GM12878 (cell line): ENCODE data around the gene IDH3A. TPM values are rescaled to one million over a fixed set of nuclear protein-coding genes. Genes with fewer than 3 reads are reported as not detected.

Experiments used
- ATAC-seq: fragments of 200-7000 bp; cut with Tn5 transposase; 3 replicates; pipeline ENCODE4 v1.9.1; 2020; ENCODE audit warnings: mild to moderate bottlenecking, moderate library complexity
- BruUV-seq: library from RNA; stranded (reverse); fragments of 400-500 nt; replicated peaks from 2 replicates; lab custom pipeline; 2021; lab: Mats Ljungman, UMichigan
- CTCF ChIA-PET: fragments of 300-600 bp; sonication (Branson Sonifier 250); formaldehyde crosslinking; extraction: SDS; loops from one replicate; lab custom pipeline; 2021; ENCODE audit warnings: inconsistent platforms; lab: Yijun Ruan, JAX
- POLR2A ChIA-PET: fragments of 350-600 bp; formaldehyde crosslinking; extraction: SDS; loops from one replicate; lab custom pipeline; 2021; ENCODE audit warnings: inconsistent platforms; lab: Charles Lee
- RAD21 ChIA-PET: fragments of 300-600 bp; sonication (Branson Sonifier 250); formaldehyde crosslinking; loops from one replicate; lab custom pipeline; 2023; ENCODE audit warnings: antibody characterized with exemption; ENCODE audit not compliant: unreplicated experiment; lab: Charles Lee
- SMC1A ChIA-PET: fragments of 300-600 bp; sonication (Branson Sonifier 250); formaldehyde crosslinking; loops from one replicate; lab custom pipeline; 2023; ENCODE audit not compliant: unreplicated experiment, uncharacterized antibody; lab: Charles Lee
- DNase-seq: peaks from one replicate; pipeline ENCODE4 v3.0.0-alpha.2; 2011; ENCODE audit warnings: low read depth, low spot score
- FAIRE-seq: peaks from 3 replicates; lab custom pipeline; 2011; peaks lifted over from hg19 to GRCh38; lab: Jason Lieb, UNC
- H2AFZ ChIP-seq: 2 replicates; pipeline ENCODE4 v1.6.0; 2011; ENCODE audit warnings: low read depth, low read length, control low read depth; ENCODE audit not compliant: control insufficient read depth
- H3K27ac ChIP-seq: 2 replicates; pipeline ENCODE4 v1.5.1; 2011; ENCODE audit warnings: control low read depth; ENCODE audit not compliant: control insufficient read depth, insufficient read depth
- H3K27me3 ChIP-seq, 2 experiments: replicated peaks in 1 of 2; 2 replicates each; pipeline versions ENCODE4 v1.6.0 to v1.6.1; 2011; ENCODE audit warnings: low read length in 1 of 2; ENCODE audit not compliant: control insufficient read depth in 2 of 2, insufficient read depth in 2 of 2
- H3K36me3 ChIP-seq, 2 experiments: 2 replicates each; pipeline ENCODE4 v1.5.1; 2011; ENCODE audit warnings: low read length in 1 of 2; ENCODE audit not compliant: control insufficient read depth in 2 of 2, insufficient read depth in 2 of 2
- H3K4me1 ChIP-seq: 2 replicates; pipeline ENCODE4 v1.6.1; 2011; ENCODE audit warnings: mild to moderate bottlenecking, low read length, moderate library complexity, mixed read lengths; ENCODE audit not compliant: control insufficient read depth, insufficient read depth
- H3K4me2 ChIP-seq: 2 replicates; pipeline ENCODE4 v1.6.0; 2011; ENCODE audit warnings: control low read depth; ENCODE audit not compliant: control insufficient read depth, insufficient read depth
- H3K4me3 ChIP-seq: fragments of 200-600 bp; sonication (generic); 2 replicates; pipeline ENCODE4 v1.5.1; 2016
- H3K79me2 ChIP-seq: 2 replicates; pipeline ENCODE4 v1.6.0; 2011; ENCODE audit warnings: low read length; ENCODE audit not compliant: control insufficient read depth, insufficient read depth
- H3K9ac ChIP-seq: 2 replicates; pipeline ENCODE4 v1.8.0; 2011; ENCODE audit warnings: low read length, control low read depth, mixed read lengths; ENCODE audit not compliant: control insufficient read depth, insufficient read depth
- H3K9me3 ChIP-seq: replicated peaks from 3 replicates; pipeline ENCODE4 v1.5.1; 2011; ENCODE audit warnings: mild to moderate bottlenecking, low read length; ENCODE audit not compliant: control insufficient read depth, insufficient read depth
- H4K20me1 ChIP-seq: 2 replicates; pipeline ENCODE4 v1.6.0; 2011; ENCODE audit not compliant: control insufficient read depth, insufficient read depth
- CHD1 ChIP-seq: IDR thresholded peaks from 2 replicates; pipeline ENCODE4 v1.6.1; 2012; ENCODE audit warnings: low read depth, low read length, improper control_type of control experiment
- CHD2 ChIP-seq: IDR thresholded peaks from 2 replicates; pipeline ENCODE4 v1.6.1; 2011; ENCODE audit warnings: low read depth, low read length, improper control_type of control experiment, borderline replicate concordance
- IRF4 ChIP-seq: IDR thresholded peaks from 2 replicates; pipeline ENCODE4 v1.6.1; 2011; ENCODE audit warnings: low read depth, low read length
- MXI1 ChIP-seq: fragments of 150-350 bp; IDR thresholded peaks from 2 replicates; pipeline ENCODE4 v1.6.1; 2011; ENCODE audit warnings: low read depth, mild to moderate bottlenecking, inconsistent platforms, low read length, improper control_type of control experiment
- PAX5 ChIP-seq: IDR thresholded peaks from 2 replicates; pipeline ENCODE4 v1.6.1; 2011; ENCODE audit warnings: low read depth, low read length, borderline replicate concordance
- PAX8 ChIP-seq: fragments of 450-650 bp; IDR thresholded peaks from 2 replicates; pipeline ENCODE4 v1.6.1; 2017; ENCODE audit warnings: mild to moderate bottlenecking, moderate library complexity
- SMARCA5 ChIP-seq: fragments of 450-650 bp; IDR thresholded peaks from 2 replicates; pipeline ENCODE4 v1.6.1; 2017; ENCODE audit warnings: mild to moderate bottlenecking
- ZBED1 ChIP-seq: IDR thresholded peaks from 2 replicates; pipeline ENCODE4 v1.6.1; 2016; ENCODE audit warnings: borderline replicate concordance
- WGBS: methylation state at CpG from one replicate; pipeline ENCODE4 v1.1.6; 2016; ENCODE audit warnings: low lambda C conversion rate; ENCODE audit not compliant: insufficient replicate concordance, insufficient coverage; ENCODE audit errors: missing lambda C conversion rate; 5-methylcytosine and 5-hydroxymethylcytosine counted together
- in situ Hi-C: fragments of 300-500 bp; cut with MboI; formaldehyde crosslinking; loops from 9 replicates; pipeline ENCODE4 v1.14.3; 2018; ENCODE audit warnings: mixed read lengths
- intact Hi-C: fragments of 100-400 bp; cut with micrococcal nuclease; formaldehyde crosslinking; loops from one replicate; pipeline ENCODE4 v1.14.2; 2022; ENCODE audit not compliant: unreplicated experiment
- polyA plus RNA-seq, 11 experiments: library from polyadenylated mRNA; depleted of rRNA in 4 of 11; unstranded in 6 of 11; stranded (reverse) in 5 of 11; fragments of >200 nt; fragmentation: Nextera tagmentation in 4 of 11; fragmentation: Illumina TruSeq in 1 of 11; extraction: Ambion mirVana in 4 of 11; extraction: Trizol in 1 of 11; gene quantifications; 1 replicate in 1 of 11; 2 replicates in 10 of 11; pipeline versions ENCODE4 v1.2.1 to v1.2.3, GENCODE V29; 2011 to 2016; ENCODE audit warnings: inconsistent platforms in 2 of 11, missing spikeins in 2 of 11, low read depth in 1 of 11
- total RNA-seq, 4 experiments: library from RNA; depleted of rRNA in 3 of 4; stranded (reverse); fragments of >200 nt in 3 of 4; fragmentation: Illumina TruSeq in 1 of 4; extraction: Trizol in 1 of 4; gene quantifications; 2 replicates each; pipeline versions ENCODE4 v1.2.1 to v1.2.3, GENCODE V29; 2013 to 2021
- TF ChIP-seq, protein P1 (sequence below): IDR thresholded peaks from 2 replicates; pipeline ENCODE4 v1.6.1; 2011; ENCODE audit warnings: borderline replicate concordance, low read depth, mild to moderate bottlenecking, moderate library complexity, low read length; ENCODE audit not compliant: insufficient read depth, poor library complexity, severe bottlenecking
- TF ChIP-seq, protein P2 (sequence below): fragments of 150-350 bp; IDR thresholded peaks from 2 replicates; pipeline ENCODE4 v1.6.1; 2014; ENCODE audit warnings: mild to moderate bottlenecking, low read depth, low read length

The IDH3A gene
- total and polyA plus RNA-seq, 10 of the 15 experiments (the other 5 are each of a cell fraction or from before 2014, with no cell fraction given), result 83.9 to 254 (median 195) TPM

DNA sequence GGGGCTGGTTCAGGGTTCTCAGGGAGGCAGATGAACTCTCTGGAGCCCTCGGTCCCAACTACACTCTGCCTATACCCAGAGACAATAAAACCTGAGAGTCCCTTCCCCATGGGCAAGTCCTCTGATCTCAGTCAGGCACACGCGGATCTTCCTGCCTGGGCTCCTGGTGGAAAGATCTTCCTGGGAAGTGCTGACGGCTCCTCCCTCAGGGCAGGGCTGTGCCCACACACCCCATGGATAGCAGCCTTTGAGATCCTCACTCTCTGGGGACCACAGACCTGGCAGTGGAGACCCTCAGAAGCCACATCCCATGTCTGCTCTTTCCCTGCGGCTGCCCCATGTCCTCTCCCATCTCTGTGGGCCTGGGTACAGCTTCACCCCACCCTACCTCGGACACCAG lies 46.4 kb upstream of the IDH3A start:
- DNase-seq (no peak), ATAC-seq (no peak), FAIRE-seq (no peak)
- peaks cover 29% of the 10 kb centered on the region for H3K4me1 ChIP-seq
- no peaks in the 10 kb centered on the region for H3K27me3 ChIP-seq
- H3K4me3 ChIP-seq, result no peak overlapping the region
- ChIA-PET SMC1A (interaction anchor here (0.7 to 13.4 kb wide), 12 partner anchors 9 to 143 kb away, joined by 3 to 184 read pairs (median 6); partner anchors contain the start of gene TBC1D2B), CTCF (interaction anchor here (0.9 to 14.0 kb wide), 8 partner anchors 9 to 191 kb away, joined by 3 to 327 read pairs (median 4); partner anchors contain the start of gene TBC1D2B), POLR2A (interaction anchor here (0.7 to 1.2 kb wide), 3 partner anchors 29 to 54 kb away, joined by 3 read pairs; no protein-coding TSS in a partner anchor), RAD21 (interaction anchor here (1.4 to 4.6 kb wide), 4 partner anchors 34 to 144 kb away, joined by 3 to 32 read pairs (median 6); no protein-coding TSS in a partner anchor)
- H3K36me3 ChIP-seq, result no peaks in the 10 kb centered on the region
- WGBS, result 73% methylated on average over 6 of the region's 6 CpGs
- in situ Hi-C loops, result no loop called here
- TF ChIP-seq CHD1, result no peak
- TF ChIP-seq CHD2, result no peak
- no peak for TF ChIP-seq PAX5
- no peak for TF ChIP-seq SMARCA5
- TF ChIP-seq, protein P1, sequence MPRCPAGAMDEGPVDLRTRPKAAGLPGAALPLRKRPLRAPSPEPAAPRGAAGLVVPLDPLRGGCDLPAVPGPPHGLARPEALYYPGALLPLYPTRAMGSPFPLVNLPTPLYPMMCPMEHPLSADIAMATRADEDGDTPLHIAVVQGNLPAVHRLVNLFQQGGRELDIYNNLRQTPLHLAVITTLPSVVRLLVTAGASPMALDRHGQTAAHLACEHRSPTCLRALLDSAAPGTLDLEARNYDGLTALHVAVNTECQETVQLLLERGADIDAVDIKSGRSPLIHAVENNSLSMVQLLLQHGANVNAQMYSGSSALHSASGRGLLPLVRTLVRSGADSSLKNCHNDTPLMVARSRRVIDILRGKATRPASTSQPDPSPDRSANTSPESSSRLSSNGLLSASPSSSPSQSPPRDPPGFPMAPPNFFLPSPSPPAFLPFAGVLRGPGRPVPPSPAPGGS, result no peak
- TF ChIP-seq PAX8, result no peak
- TF ChIP-seq IRF4, result no peak
- no peak for TF ChIP-seq MXI1
- TF ChIP-seq, protein P2, sequence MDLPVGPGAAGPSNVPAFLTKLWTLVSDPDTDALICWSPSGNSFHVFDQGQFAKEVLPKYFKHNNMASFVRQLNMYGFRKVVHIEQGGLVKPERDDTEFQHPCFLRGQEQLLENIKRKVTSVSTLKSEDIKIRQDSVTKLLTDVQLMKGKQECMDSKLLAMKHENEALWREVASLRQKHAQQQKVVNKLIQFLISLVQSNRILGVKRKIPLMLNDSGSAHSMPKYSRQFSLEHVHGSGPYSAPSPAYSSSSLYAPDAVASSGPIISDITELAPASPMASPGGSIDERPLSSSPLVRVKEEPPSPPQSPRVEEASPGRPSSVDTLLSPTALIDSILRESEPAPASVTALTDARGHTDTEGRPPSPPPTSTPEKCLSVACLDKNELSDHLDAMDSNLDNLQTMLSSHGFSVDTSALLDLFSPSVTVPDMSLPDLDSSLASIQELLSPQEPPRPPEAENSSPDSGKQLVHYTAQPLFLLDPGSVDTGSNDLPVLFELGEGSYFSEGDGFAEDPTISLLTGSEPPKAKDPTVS, result no peak
- no peak for TF ChIP-seq ZBED1
- H3K9me3 ChIP-seq, result no peaks in the 10 kb centered on the region
- H3K4me2 ChIP-seq, result no peak overlapping the region
- no peak overlapping the region for H3K9ac ChIP-seq
- no peaks in the 10 kb centered on the region for H4K20me1 ChIP-seq
- no peaks in the 10 kb centered on the region for H3K79me2 ChIP-seq
- BruUV-seq, result no TSS peak
- intact Hi-C loops, result no loop called here
- H3K27ac ChIP-seq, result no peak overlapping the region
- no peak overlapping the region for H2AFZ ChIP-seq
